Breast epithelium (tissue), 4 donors: ENCODE results near the gene LMAN2. TPM values are rescaled to one million over a fixed set of nuclear protein-coding genes. Genes with fewer than 3 reads are reported as not detected.

Experiments used
- DNase-seq, 2 donors: peaks; one replicate each; pipeline ENCODE4 v3.0.0-alpha.2; 2019; ENCODE audit warnings: low spot score in 2 of 2
- H3K27ac ChIP-seq, 2 donors: fragments of 200-600 bp; sonication (generic) in 1 of 2; one replicate each; pipeline ENCODE4 v1.5.1; 2016 to 2019; ENCODE audit warnings: mild to moderate bottlenecking in 1 of 2
- H3K27me3 ChIP-seq, 2 donors: fragments of 200-600 bp; sonication (generic) in 1 of 2; one replicate each; pipeline versions ENCODE4 v1.5.1 to v1.6.0; 2017 to 2019; ENCODE audit warnings: control low read depth in 1 of 2, mild to moderate bottlenecking in 1 of 2
- H3K36me3 ChIP-seq: fragments of 200-600 bp; one replicate; pipeline ENCODE4 v1.5.1; 2019
- H3K4me1 ChIP-seq, 2 donors: fragments of 200-600 bp; sonication (generic); one replicate each; pipeline ENCODE4 v1.5.1; 2016 to 2019; ENCODE audit warnings: control low read depth in 1 of 2
- H3K4me3 ChIP-seq, 3 donors: fragments of 200-600 bp; sonication (generic); 1 replicate in 2 of 3; 2 replicates in 1 of 3; pipeline ENCODE4 v1.5.1; 2016 to 2019; ENCODE audit warnings: mild to moderate bottlenecking in 3 of 3, moderate library complexity in 2 of 3
- H3K9me3 ChIP-seq, 2 donors: fragments of 200-600 bp; sonication (generic) in 1 of 2; one replicate each; pipeline ENCODE4 v1.5.1; 2016 to 2019; ENCODE audit warnings: control low read depth in 1 of 2
- POLR2A ChIP-seq: fragments of 450-650 bp; IDR thresholded peaks from one replicate; pipeline ENCODE4 v1.6.1; 2016; ENCODE audit warnings: antibody characterized with exemption, mild to moderate bottlenecking, moderate library complexity
- POLR2AphosphoS5 ChIP-seq, 3 donors: sonication (generic); formaldehyde crosslinking; IDR thresholded peaks; one replicate each; pipeline ENCODE4 v1.6.1; 2017; ENCODE audit warnings: antibody characterized with exemption in 3 of 3
- intact Hi-C: fragments of 100-400 bp; cut with DNase I; formaldehyde crosslinking; loops from one replicate; pipeline ENCODE4 v1.15.1; 2023; ENCODE audit warnings: low total_unique reads
- total RNA-seq, 3 donors: library from RNA; depleted of rRNA; stranded (reverse); fragments of >200 nt; gene quantifications; one replicate each; pipeline ENCODE4 v1.1.0, GENCODE V29; 2016
- TF ChIP-seq, protein P1 (sequence below), 3 donors: fragments of 450-650 bp; IDR thresholded peaks; one replicate each; pipeline ENCODE4 v1.5.1; 2016 to 2017; ENCODE audit warnings: antibody characterized with exemption in 3 of 3, mild to moderate bottlenecking in 3 of 3, moderate library complexity in 3 of 3

Gene LMAN2, protein sequence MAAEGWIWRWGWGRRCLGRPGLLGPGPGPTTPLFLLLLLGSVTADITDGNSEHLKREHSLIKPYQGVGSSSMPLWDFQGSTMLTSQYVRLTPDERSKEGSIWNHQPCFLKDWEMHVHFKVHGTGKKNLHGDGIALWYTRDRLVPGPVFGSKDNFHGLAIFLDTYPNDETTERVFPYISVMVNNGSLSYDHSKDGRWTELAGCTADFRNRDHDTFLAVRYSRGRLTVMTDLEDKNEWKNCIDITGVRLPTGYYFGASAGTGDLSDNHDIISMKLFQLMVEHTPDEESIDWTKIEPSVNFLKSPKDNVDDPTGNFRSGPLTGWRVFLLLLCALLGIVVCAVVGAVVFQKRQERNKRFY
- 100 to 1,000 TPM; 139 to 188 (median 170) TPM for total RNA-seq

DNA sequence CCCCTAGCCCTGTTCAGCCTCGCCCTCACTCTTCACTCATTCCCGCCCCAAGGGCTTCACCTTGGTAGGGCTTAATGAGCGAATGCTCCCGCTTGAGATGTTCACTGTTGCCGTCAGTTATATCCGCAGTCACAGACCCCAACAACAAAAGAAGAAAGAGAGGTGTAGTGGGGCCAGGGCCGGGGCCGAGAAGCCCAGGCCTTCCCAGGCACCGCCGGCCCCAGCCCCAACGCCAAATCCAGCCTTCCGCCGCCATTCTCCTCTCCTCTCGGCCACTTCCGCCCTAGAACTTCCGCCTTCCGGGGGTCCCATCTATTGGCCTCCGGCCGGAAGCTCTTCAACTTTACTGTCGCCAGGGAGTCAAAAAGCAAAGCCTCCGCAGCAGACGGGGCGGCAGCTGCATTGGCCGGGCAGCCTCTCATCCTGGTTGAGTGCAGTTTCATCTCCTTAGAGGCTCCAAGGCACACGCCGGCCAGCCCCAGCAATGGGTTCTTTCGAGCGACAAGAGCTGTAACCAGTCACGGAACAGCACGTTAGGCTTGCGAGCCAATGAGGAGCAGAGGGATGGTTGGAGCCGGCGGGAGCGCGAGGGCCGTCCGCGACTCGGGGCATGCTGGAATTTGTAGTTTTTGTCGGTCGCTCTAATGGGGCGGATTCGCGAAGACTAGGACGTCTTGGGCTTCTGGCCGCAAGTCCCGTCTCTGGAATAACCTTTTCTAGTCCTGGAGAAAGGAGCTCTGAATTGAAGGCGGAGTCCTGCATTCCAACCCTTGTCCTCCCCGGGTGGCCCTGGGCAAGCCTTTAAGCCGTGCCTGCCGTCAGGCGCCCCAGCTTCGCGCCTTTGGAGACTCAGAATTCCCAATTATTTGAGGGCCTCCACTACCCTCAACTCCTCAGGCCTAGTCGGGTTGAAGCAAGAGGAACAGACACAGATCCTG, at the start of gene LMAN2:
TSS of gene LMAN2 (minus strand) at position 277 of the 938 bp plus-strand sequence. CDS start at position 256, 21 bp downstream.
- Histone ChIP-seq H3K4me3 (peak within 1 kb of the TSS; percentile 85 to 96 (median 86)), H3K4me1 (peaks cover 4 to 19% of the 10 kb centered on the region in 2 donors), H3K9me3 (no peaks in the 10 kb centered on the region), H3K27me3 (no peaks in the 10 kb centered on the region), H3K36me3 (peaks cover 2% of the 10 kb centered on the region), H3K27ac (peak within 1 kb of the TSS; percentile 89 to 90)
- intact Hi-C loops = no loop called here
- DNase-seq = peak; percentile 90 to 91
- peak; percentile 71 to 90 (median 83) for TF ChIP-seq POLR2AphosphoS5 (IDR thresholded peaks at IDR 0.05)
- TF ChIP-seq, protein P1, sequence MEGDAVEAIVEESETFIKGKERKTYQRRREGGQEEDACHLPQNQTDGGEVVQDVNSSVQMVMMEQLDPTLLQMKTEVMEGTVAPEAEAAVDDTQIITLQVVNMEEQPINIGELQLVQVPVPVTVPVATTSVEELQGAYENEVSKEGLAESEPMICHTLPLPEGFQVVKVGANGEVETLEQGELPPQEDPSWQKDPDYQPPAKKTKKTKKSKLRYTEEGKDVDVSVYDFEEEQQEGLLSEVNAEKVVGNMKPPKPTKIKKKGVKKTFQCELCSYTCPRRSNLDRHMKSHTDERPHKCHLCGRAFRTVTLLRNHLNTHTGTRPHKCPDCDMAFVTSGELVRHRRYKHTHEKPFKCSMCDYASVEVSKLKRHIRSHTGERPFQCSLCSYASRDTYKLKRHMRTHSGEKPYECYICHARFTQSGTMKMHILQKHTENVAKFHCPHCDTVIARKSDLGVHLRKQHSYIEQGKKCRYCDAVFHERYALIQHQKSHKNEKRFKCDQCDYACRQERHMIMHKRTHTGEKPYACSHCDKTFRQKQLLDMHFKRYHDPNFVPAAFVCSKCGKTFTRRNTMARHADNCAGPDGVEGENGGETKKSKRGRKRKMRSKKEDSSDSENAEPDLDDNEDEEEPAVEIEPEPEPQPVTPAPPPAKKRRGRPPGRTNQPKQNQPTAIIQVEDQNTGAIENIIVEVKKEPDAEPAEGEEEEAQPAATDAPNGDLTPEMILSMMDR (IDR thresholded peaks at IDR 0.05) = no peak
- TF ChIP-seq POLR2A = no peak

- TF ChIP-seq POLR2A = no peak
- TF ChIP-seq POLR2AphosphoS5 (IDR thresholded peaks at IDR 0.05) = no peak
- TF ChIP-seq, protein P1 (IDR thresholded peaks at IDR 0.05) = peak in 1 of 3 donors; percentile 12
- H3K4me3 ChIP-seq = peak within 1 kb of the TSS in 2 of 3 donors; percentile 21 to 57
- intact Hi-C loops = loop anchor here (5.0 kb wide), 2 partner anchors 52 to 102 kb away; no protein-coding TSS in a partner anchor
Observed at GRCh38 chr5:177399997-177400868, 48.8 kb upstream of the LMAN2 start, which contains the start of gene PFN3. Gene PFN3, minus strand, starts transcription at chr5:177400661. Its CDS starts 85 bp downstream, at chr5:177400576.

DNA sequence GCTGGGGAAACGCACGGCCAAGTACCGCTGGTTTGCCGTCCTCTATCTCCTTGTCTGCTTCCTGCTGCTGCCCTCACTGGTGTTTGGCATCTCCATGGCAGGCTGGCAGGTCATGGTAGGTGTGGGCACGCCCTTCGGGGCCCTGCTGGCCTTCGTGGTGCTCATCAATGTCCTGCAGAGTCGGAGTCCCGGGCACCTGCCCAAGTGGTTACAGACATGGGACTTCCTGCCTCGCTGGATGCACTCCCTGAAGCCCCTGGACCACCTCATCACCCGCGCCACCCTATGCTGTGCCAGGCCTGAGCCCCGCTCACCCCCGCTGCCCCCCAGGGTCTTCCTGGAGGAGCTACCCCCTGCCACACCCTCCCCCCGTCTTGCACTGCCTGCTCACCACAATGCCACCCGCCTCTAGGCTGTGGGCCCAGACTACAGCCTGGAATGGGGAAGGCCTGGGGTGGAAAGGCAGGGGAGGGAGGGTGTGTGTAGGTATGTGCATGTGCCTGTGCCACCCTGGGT, 46.5 kb upstream of the LMAN2 start:
- intact Hi-C loops = loop anchor here (5.0 kb wide), 1 partner anchor 54 kb away; no protein-coding TSS in a partner anchor
- DNase-seq = no peak
- peaks cover 0 to 9% of the 10 kb centered on the region in 2 donors for H3K4me1 ChIP-seq
- no peak overlapping the region for H3K27ac ChIP-seq
- H3K4me3 ChIP-seq = no peak overlapping the region
- H3K27me3 ChIP-seq = peaks cover 9 to 23% of the 10 kb centered on the region in 2 donors
- no peaks in the 10 kb centered on the region for H3K9me3 ChIP-seq
- no peaks in the 10 kb centered on the region for H3K36me3 ChIP-seq
- TF ChIP-seq, protein P1 (IDR thresholded peaks at IDR 0.05) = no peak

More at GRCh38 chr5:177399997-177400868, 48.8 kb upstream of the LMAN2 start, which contains the start of gene PFN3:
- peaks cover 5 to 14% of the 10 kb centered on the region in 2 donors for H3K4me1 ChIP-seq
- DNase-seq = no peak
- peaks cover 9 to 27% of the 10 kb centered on the region in 2 donors for H3K27me3 ChIP-seq
- H3K9me3 ChIP-seq = no peaks in the 10 kb centered on the region
- H3K27ac ChIP-seq = no peak within 1 kb of the TSS
- H3K36me3 ChIP-seq = no peaks in the 10 kb centered on the region

DNA sequence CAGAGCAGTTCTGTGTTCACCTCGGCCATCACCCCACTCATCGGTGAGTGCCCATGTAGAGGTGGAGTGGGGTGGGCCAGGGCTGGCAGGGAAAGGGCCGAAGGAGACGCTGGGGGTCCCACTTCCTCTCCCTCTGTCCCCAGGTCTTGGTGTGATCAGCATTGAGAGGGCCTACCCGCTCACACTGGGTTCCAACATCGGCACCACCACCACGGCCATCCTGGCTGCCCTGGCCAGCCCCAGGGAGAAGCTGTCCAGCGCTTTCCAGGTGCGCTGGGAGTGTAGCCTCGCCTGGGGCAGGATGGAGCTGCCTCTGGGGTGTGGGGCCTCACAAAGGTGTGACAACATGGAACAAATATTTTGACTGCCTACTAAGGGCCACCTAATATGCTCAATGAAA, 45.3 kb upstream of the LMAN2 start:
- no peaks in the 10 kb centered on the region for H3K9me3 ChIP-seq
- no peak overlapping the region for H3K27ac ChIP-seq
- no peaks in the 10 kb centered on the region for H3K36me3 ChIP-seq
- peaks cover 0 to 9% of the 10 kb centered on the region in 2 donors for H3K4me1 ChIP-seq
- no peak overlapping the region for H3K4me3 ChIP-seq
- TF ChIP-seq POLR2AphosphoS5 (IDR thresholded peaks at IDR 0.05) (no peak), POLR2A (no peak)
- TF ChIP-seq, protein P1 (IDR thresholded peaks at IDR 0.05) = no peak
- peaks cover 9 to 19% of the 10 kb centered on the region in 2 donors for H3K27me3 ChIP-seq
- intact Hi-C loops = loop anchor here (5.0 kb wide), 1 partner anchor 55 kb away; no protein-coding TSS in a partner anchor
- DNase-seq = no peak
